A673 (cell line): Measurements from ENCODE around the gene LIMA1. TPM values are rescaled to one million over a fixed set of nuclear protein-coding genes. Genes with fewer than 3 reads are reported as not detected.
"Not testable (repeated sequence)": the region's sequence is repeated elsewhere in the genome, so short reads cannot be mapped to it uniquely, and the experiment has no call there.

Source experiments
- BruUV-seq: library from RNA; stranded (reverse); fragments of 400-500 nt; replicated peaks from 2 replicates; lab custom pipeline; 2021; lab: Mats Ljungman, UMichigan
- CTCF ChIA-PET: fragments of 300-600 bp; sonication (Branson Sonifier 250); formaldehyde crosslinking; loops from one replicate; lab custom pipeline; 2022; ENCODE audit warnings: antibody characterized with exemption; lab: Charles Lee
- POLR2A ChIA-PET: fragments of 300-600 bp; sonication (Branson Sonifier 250); formaldehyde crosslinking; loops from one replicate; lab custom pipeline; 2022; ENCODE audit warnings: antibody characterized with exemption; ENCODE audit not compliant: low non-redundant PET; lab: Charles Lee
- DNase-seq: peaks from one replicate; pipeline ENCODE4 v3.0.0-alpha.2; 2015; ENCODE audit warnings: low spot score
- H3K27ac ChIP-seq: fragments of 200-600 bp; sonication (generic); 2 replicates; pipeline ENCODE4 v1.5.1; 2016; ENCODE audit warnings: mixed run types, low read depth, mild to moderate bottlenecking, mixed read lengths, antibody characterized with exemption, low read length; ENCODE audit not compliant: poor library complexity, severe bottlenecking
- H3K27me3 ChIP-seq: fragments of 200-600 bp; sonication (generic); replicated peaks from 2 replicates; pipeline ENCODE4 v1.6.1; 2017; ENCODE audit warnings: mixed run types, low read depth, mild to moderate bottlenecking, mixed read lengths, antibody characterized with exemption, low read length; ENCODE audit not compliant: insufficient read depth, poor library complexity
- H3K36me3 ChIP-seq: fragments of 200-600 bp; sonication (generic); 2 replicates; pipeline ENCODE4 v1.6.1; 2016; ENCODE audit warnings: mixed run types, mild to moderate bottlenecking, mixed read lengths, antibody characterized with exemption, low read length; ENCODE audit not compliant: insufficient read depth, poor library complexity, severe bottlenecking
- H3K4me1 ChIP-seq: fragments of 200-600 bp; sonication (generic); 2 replicates; pipeline ENCODE4 v1.6.1; 2017; ENCODE audit warnings: mixed run types, mild to moderate bottlenecking, mixed read lengths, antibody characterized with exemption, low read length; ENCODE audit not compliant: insufficient read depth, poor library complexity, severe bottlenecking
- H3K4me3 ChIP-seq: fragments of 200-600 bp; sonication (generic); 2 replicates; pipeline ENCODE4 v1.5.1; 2016; ENCODE audit warnings: low read depth, mixed run types, mild to moderate bottlenecking, mixed read lengths, low read length; ENCODE audit not compliant: poor library complexity, severe bottlenecking
- H3K9me3 ChIP-seq: fragments of 200-600 bp; sonication (generic); 2 replicates; pipeline ENCODE4 v1.6.1; 2016; ENCODE audit warnings: mixed run types, low read depth, mild to moderate bottlenecking, mixed read lengths, antibody characterized with exemption, low read length; ENCODE audit not compliant: poor library complexity, severe bottlenecking
- EZH2 ChIP-seq: fragments of 200-600 bp; sonication (generic); IDR thresholded peaks from 2 replicates; pipeline ENCODE4 v1.6.1; 2017; ENCODE audit warnings: borderline replicate concordance, low read depth, mild to moderate bottlenecking, mixed read lengths, antibody characterized with exemption, low read length; ENCODE audit not compliant: poor library complexity, severe bottlenecking
- intact Hi-C: fragments of 100-400 bp; cut with micrococcal nuclease; formaldehyde crosslinking; loops from one replicate; pipeline ENCODE4 v1.10.0; 2022; ENCODE audit not compliant: unreplicated experiment
- total RNA-seq: library from RNA; stranded (reverse); gene quantifications from 2 replicates; pipeline ENCODE4 v1.2.3, GENCODE V29; 2021
- TF ChIP-seq, protein P1 (sequence below): fragments of 300-800, 200-600 bp; sonication (generic); conservative IDR thresholded peaks from 2 replicates; pipeline ENCODE4 v1.5.1; 2017; ENCODE audit warnings: low read depth, mild to moderate bottlenecking, antibody characterized with exemption, low read length, moderate library complexity, mixed read lengths

The LIMA1 gene
- total RNA-seq, 1 experiment from 2014 or later: 77.6 TPM

DNA sequence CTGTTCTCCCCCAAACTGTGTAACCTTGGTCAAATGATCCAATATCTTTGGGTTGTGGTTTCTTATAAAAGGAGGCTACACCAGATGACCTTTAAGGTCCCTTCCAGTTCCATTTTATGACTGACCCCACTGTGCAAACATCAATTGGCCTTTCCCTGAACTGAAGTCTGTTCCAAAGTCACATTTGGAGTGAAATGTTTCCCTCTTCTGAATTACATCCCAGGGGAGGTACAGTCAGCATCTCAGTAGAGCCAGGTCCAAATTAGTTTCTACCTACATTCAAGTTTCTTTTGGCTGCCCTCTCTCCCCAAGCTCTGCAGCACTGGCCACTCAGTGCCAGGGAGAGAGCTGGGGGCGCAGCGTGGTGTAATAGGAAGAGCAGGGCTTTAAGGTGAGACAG is 34.4 kb downstream of the LIMA1 start:
- Histone ChIP-seq H3K27ac (no peak overlapping the region), H3K9me3 (no peaks in the 10 kb centered on the region), H3K4me3 (no peak overlapping the region), H3K4me1 (no peaks in the 10 kb centered on the region), H3K36me3 (no peaks in the 10 kb centered on the region), H3K27me3 (no peaks in the 10 kb centered on the region)
- no peak for DNase-seq
- CTCF ChIA-PET: no interaction called here
- intact Hi-C loops: no loop called here
- POLR2A ChIA-PET: no interaction called here
- BruUV-seq: no TSS peak
- TF ChIP-seq EZH2: no peak
- TF ChIP-seq, protein P1, sequence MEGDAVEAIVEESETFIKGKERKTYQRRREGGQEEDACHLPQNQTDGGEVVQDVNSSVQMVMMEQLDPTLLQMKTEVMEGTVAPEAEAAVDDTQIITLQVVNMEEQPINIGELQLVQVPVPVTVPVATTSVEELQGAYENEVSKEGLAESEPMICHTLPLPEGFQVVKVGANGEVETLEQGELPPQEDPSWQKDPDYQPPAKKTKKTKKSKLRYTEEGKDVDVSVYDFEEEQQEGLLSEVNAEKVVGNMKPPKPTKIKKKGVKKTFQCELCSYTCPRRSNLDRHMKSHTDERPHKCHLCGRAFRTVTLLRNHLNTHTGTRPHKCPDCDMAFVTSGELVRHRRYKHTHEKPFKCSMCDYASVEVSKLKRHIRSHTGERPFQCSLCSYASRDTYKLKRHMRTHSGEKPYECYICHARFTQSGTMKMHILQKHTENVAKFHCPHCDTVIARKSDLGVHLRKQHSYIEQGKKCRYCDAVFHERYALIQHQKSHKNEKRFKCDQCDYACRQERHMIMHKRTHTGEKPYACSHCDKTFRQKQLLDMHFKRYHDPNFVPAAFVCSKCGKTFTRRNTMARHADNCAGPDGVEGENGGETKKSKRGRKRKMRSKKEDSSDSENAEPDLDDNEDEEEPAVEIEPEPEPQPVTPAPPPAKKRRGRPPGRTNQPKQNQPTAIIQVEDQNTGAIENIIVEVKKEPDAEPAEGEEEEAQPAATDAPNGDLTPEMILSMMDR: no peak

GRCh38 chr12:50248411-50248810 is 34.9 kb downstream of the LIMA1 start:
- no peak overlapping the region for H3K4me3 ChIP-seq
- TF ChIP-seq EZH2: no peak
- TF ChIP-seq, protein P1: no peak
- ChIA-PET POLR2A (no interaction called here), CTCF (no interaction called here)
- intact Hi-C loops: no loop called here
- no peaks in the 10 kb centered on the region for H3K9me3 ChIP-seq
- H3K36me3 ChIP-seq: no peaks in the 10 kb centered on the region
- no peaks in the 10 kb centered on the region for H3K27me3 ChIP-seq
- no TSS peak for BruUV-seq
- H3K27ac ChIP-seq: no peak overlapping the region
- DNase-seq: no peak
- no peaks in the 10 kb centered on the region for H3K4me1 ChIP-seq

- intact Hi-C loops, H3K4me1 ChIP-seq, H3K9me3 ChIP-seq, H3K27me3 ChIP-seq, H3K36me3 ChIP-seq, H3K4me3 ChIP-seq, DNase-seq, H3K27ac ChIP-seq, POLR2A ChIA-PET, CTCF ChIA-PET, BruUV-seq: not testable (repeated sequence)
Observed at GRCh38 chr12:50247665-50248064, 35.7 kb downstream of the LIMA1 start.

GRCh38 chr12:50246873-50247612 is 36.3 kb downstream of the LIMA1 start:
- BruUV-seq: no TSS peak

More at GRCh38 chr12:50246873-50247612, 36.3 kb downstream of the LIMA1 start:
- intact Hi-C loops: no loop called here
- Histone ChIP-seq H3K4me1 (no peaks in the 10 kb centered on the region), H3K36me3 (no peaks in the 10 kb centered on the region), H3K9me3 (no peaks in the 10 kb centered on the region), H3K4me3 (no peak overlapping the region), H3K27ac (no peak overlapping the region), H3K27me3 (no peaks in the 10 kb centered on the region)
- ChIA-PET POLR2A (no interaction called here), CTCF (interaction anchor here (0.6 kb wide), 1 partner anchor 379 kb away, joined by 4 read pairs; no protein-coding TSS in a partner anchor)
- peak; percentile 63 for DNase-seq
- TF ChIP-seq, protein P1: no peak
- TF ChIP-seq EZH2: no peak
